ENCODE data around the gene TEX26.

TEX26 gene

DNA sequence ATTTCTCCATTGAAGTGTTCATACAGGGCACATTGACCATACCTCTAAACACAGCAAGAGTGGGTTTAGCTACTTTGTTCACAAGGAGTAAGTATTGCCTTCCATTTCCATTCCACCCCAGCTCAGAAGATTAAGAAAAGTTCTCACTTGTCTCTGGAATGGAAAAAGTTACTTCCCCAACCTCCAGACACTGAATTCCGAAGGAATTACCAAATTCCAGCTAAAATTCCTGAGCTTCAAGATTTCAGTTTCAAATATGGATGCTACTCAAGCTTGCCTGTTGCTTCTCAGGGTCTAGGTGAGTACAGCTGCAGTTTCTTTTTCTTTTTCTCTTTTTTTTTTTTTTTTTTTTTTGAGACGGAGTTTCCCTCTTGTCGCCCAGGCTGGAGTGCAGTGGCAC lies 33.6 kb downstream of the TEX26 start:
- no peaks in the 10 kb centered on the region for H3K4me1 Mint-ChIP-seq
- no peak overlapping the region for H3K4me3 Mint-ChIP-seq
- peaks cover 10% of the 10 kb centered on the region for H3K9me3 Mint-ChIP-seq
- DNase-seq (ENCODE audit: low spot score in 2 of 2), result no peak
- H3K27me3 Mint-ChIP-seq, result peaks cover 73% of the 10 kb centered on the region
- no peaks in the 10 kb centered on the region for H3K36me3 Mint-ChIP-seq (ENCODE audit: insufficient read depth)
- no peak overlapping the region for H3K27ac Mint-ChIP-seq (ENCODE audit: low read depth)
- ATAC-seq (replicated peaks; ENCODE audit: extremely low read depth, poor library complexity, severe bottlenecking), result no peak

GRCh38 chr13:30968846-30969245 lies 36.4 kb downstream of the TEX26 start:
- Mint-ChIP-seq H3K27ac (ENCODE audit: low read depth) (no peak overlapping the region), H3K9me3 (no peaks in the 10 kb centered on the region), H3K36me3 (ENCODE audit: insufficient read depth) (no peaks in the 10 kb centered on the region), H3K27me3 (peaks cover 70% of the 10 kb centered on the region), H3K4me3 (no peak overlapping the region), H3K4me1 (no peaks in the 10 kb centered on the region)
- DNase-seq (ENCODE audit: low spot score in 2 of 2), result no peak
- ATAC-seq (replicated peaks; ENCODE audit: extremely low read depth, poor library complexity, severe bottlenecking), result no peak

- no peaks in the 10 kb centered on the region for H3K4me1 Mint-ChIP-seq
- no peaks in the 10 kb centered on the region for H3K36me3 Mint-ChIP-seq (ENCODE audit: insufficient read depth)
- peaks cover 73% of the 10 kb centered on the region for H3K27me3 Mint-ChIP-seq
- no peaks in the 10 kb centered on the region for H3K9me3 Mint-ChIP-seq
- no peak for DNase-seq (ENCODE audit: low spot score in 2 of 2)
- ATAC-seq (replicated peaks; ENCODE audit: extremely low read depth, poor library complexity, severe bottlenecking), result no peak
- H3K4me3 Mint-ChIP-seq, result no peak overlapping the region
- H3K27ac Mint-ChIP-seq (ENCODE audit: low read depth), result no peak overlapping the region
Observed at GRCh38 chr13:30971575-30971974, 39.1 kb downstream of the TEX26 start.

- Mint-ChIP-seq H3K9me3 (no peaks in the 10 kb centered on the region), H3K4me1 (no peaks in the 10 kb centered on the region), H3K27me3 (peaks cover 73% of the 10 kb centered on the region), H3K36me3 (ENCODE audit: insufficient read depth) (no peaks in the 10 kb centered on the region), H3K4me3 (no peak overlapping the region), H3K27ac (ENCODE audit: low read depth) (no peak overlapping the region)
- DNase-seq (ENCODE audit: low spot score in 2 of 2), result no peak
- no peak for ATAC-seq (replicated peaks; ENCODE audit: extremely low read depth, poor library complexity, severe bottlenecking)
Observed at GRCh38 chr13:30972888-30973377, 40.5 kb downstream of the TEX26 start.

- peaks cover 66% of the 10 kb centered on the region for H3K27me3 Mint-ChIP-seq
- no peak overlapping the region for H3K4me3 Mint-ChIP-seq
- no peaks in the 10 kb centered on the region for H3K36me3 Mint-ChIP-seq (ENCODE audit: insufficient read depth)
- H3K4me1 Mint-ChIP-seq, result no peaks in the 10 kb centered on the region
- no peaks in the 10 kb centered on the region for H3K9me3 Mint-ChIP-seq
- DNase-seq (ENCODE audit: low spot score in 2 of 2), result no peak
- no peak overlapping the region for H3K27ac Mint-ChIP-seq (ENCODE audit: low read depth)
- no peak for ATAC-seq (replicated peaks; ENCODE audit: extremely low read depth, poor library complexity, severe bottlenecking)
Observed at GRCh38 chr13:30974350-30974749, 41.9 kb downstream of the TEX26 start.

DNA sequence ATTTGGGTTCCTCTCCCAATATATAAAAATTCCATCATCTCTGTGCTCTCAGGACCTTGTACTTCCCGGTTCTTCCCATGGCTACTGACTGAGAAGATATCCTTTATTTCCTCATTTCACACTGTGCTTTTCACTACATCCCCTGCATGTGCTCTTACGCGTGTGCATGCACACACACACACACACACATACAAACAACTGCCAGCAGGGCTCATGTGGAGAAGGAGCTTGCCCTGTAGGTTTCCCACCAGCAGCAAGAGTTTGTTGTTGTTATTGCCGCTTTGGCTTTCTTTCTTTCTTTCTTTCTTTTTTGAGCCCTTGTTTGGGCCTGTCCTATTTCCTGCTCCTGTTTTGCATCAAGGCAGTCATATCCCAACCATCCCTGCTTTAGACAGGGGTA lies 43.6 kb downstream of the TEX26 start:
- Mint-ChIP-seq H3K4me3 (no peak overlapping the region), H3K27me3 (peaks cover 57% of the 10 kb centered on the region), H3K36me3 (ENCODE audit: insufficient read depth) (no peaks in the 10 kb centered on the region), H3K27ac (ENCODE audit: low read depth) (no peak overlapping the region), H3K9me3 (no peaks in the 10 kb centered on the region), H3K4me1 (no peaks in the 10 kb centered on the region)
- DNase-seq (ENCODE audit: low spot score in 2 of 2) (no peak), ATAC-seq (replicated peaks; ENCODE audit: extremely low read depth, poor library complexity, severe bottlenecking) (no peak)

- no peak for DNase-seq (ENCODE audit: low spot score in 2 of 2)
- Mint-ChIP-seq H3K36me3 (ENCODE audit: insufficient read depth) (no peaks in the 10 kb centered on the region), H3K27ac (ENCODE audit: low read depth) (no peak overlapping the region), H3K27me3 (peaks cover 34% of the 10 kb centered on the region), H3K9me3 (no peaks in the 10 kb centered on the region), H3K4me3 (no peak overlapping the region), H3K4me1 (no peaks in the 10 kb centered on the region)
- ATAC-seq (replicated peaks; ENCODE audit: extremely low read depth, poor library complexity, severe bottlenecking), result no peak
Observed at GRCh38 chr13:30978981-30979956, 46.8 kb downstream of the TEX26 start.

DNA sequence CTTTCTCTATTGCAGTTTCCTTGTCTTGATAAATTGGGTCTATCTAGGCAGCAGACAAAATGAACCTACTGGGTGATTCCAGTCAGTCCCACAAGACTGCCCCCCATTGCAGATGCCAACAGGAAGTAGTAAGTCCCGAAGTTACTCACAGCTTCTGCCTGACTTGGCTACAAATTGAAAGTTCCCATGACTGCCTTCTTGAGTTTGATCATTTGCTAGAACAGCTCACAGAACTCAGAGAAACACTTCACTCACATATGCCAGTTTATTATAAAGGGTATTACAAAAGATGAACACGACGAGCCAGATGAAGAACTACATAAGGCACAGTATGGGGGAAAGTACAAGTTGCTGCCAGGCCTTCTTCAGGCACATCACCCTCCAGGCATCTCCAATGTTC lies 50.0 kb downstream of the TEX26 start:
- Mint-ChIP-seq H3K4me3 (no peak overlapping the region), H3K4me1 (no peaks in the 10 kb centered on the region), H3K36me3 (ENCODE audit: insufficient read depth) (no peaks in the 10 kb centered on the region), H3K27ac (ENCODE audit: low read depth) (no peak overlapping the region), H3K27me3 (peaks cover 28% of the 10 kb centered on the region), H3K9me3 (no peaks in the 10 kb centered on the region)
- no peak for DNase-seq (ENCODE audit: low spot score in 2 of 2)
- ATAC-seq (replicated peaks; ENCODE audit: extremely low read depth, poor library complexity, severe bottlenecking), result no peak

- Mint-ChIP-seq H3K4me3 (no peak overlapping the region), H3K36me3 (ENCODE audit: insufficient read depth) (no peaks in the 10 kb centered on the region), H3K27ac (ENCODE audit: low read depth) (no peak overlapping the region), H3K27me3 (peaks cover 30% of the 10 kb centered on the region), H3K9me3 (no peaks in the 10 kb centered on the region), H3K4me1 (no peaks in the 10 kb centered on the region)
- ATAC-seq (replicated peaks; ENCODE audit: extremely low read depth, poor library complexity, severe bottlenecking) (no peak), DNase-seq (ENCODE audit: low spot score in 2 of 2) (no peak)
Observed at GRCh38 chr13:30982906-30983305, 50.5 kb downstream of the TEX26 start.

GRCh38 chr13:30983431-30983830 lies 51.0 kb downstream of the TEX26 start:
- Mint-ChIP-seq H3K4me1 (no peaks in the 10 kb centered on the region), H3K9me3 (no peaks in the 10 kb centered on the region)

DNA sequence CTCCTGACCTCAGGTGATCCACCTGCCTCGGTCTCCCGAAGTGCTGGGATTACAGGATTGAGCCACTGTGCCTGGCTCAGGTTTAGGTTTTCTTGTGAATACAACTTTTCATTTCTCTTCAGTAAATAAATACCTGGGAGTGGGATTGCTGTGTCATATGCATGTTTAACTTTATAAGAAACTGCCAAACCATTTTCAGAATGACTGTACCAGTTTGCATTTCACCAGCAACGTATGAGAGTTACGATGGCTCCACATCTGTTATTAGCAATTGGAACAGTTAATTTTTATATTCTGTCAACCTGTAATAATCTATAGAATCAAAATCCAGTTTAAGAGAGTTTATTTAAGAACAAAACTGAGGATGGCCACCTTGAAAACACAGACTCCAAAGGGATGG lies 52.2 kb downstream of the TEX26 start:
- H3K4me1 Mint-ChIP-seq, result no peaks in the 10 kb centered on the region
- H3K27me3 Mint-ChIP-seq, result peaks cover 30% of the 10 kb centered on the region
- ATAC-seq (replicated peaks; ENCODE audit: extremely low read depth, poor library complexity, severe bottlenecking) (no peak), DNase-seq (ENCODE audit: low spot score in 2 of 2) (no peak)
- no peaks in the 10 kb centered on the region for H3K9me3 Mint-ChIP-seq
- no peaks in the 10 kb centered on the region for H3K36me3 Mint-ChIP-seq (ENCODE audit: insufficient read depth)
- H3K27ac Mint-ChIP-seq (ENCODE audit: low read depth), result no peak overlapping the region
- no peak overlapping the region for H3K4me3 Mint-ChIP-seq

More at GRCh38 chr13:30983431-30983830, 51.0 kb downstream of the TEX26 start:
- H3K27ac Mint-ChIP-seq (ENCODE audit: low read depth), result no peak overlapping the region
- H3K4me3 Mint-ChIP-seq, result no peak overlapping the region
- H3K36me3 Mint-ChIP-seq (ENCODE audit: insufficient read depth), result no peaks in the 10 kb centered on the region
- H3K27me3 Mint-ChIP-seq, result peaks cover 31% of the 10 kb centered on the region
- no peak for ATAC-seq (replicated peaks; ENCODE audit: extremely low read depth, poor library complexity, severe bottlenecking)
- no peak for DNase-seq (ENCODE audit: low spot score in 2 of 2)

DNA sequence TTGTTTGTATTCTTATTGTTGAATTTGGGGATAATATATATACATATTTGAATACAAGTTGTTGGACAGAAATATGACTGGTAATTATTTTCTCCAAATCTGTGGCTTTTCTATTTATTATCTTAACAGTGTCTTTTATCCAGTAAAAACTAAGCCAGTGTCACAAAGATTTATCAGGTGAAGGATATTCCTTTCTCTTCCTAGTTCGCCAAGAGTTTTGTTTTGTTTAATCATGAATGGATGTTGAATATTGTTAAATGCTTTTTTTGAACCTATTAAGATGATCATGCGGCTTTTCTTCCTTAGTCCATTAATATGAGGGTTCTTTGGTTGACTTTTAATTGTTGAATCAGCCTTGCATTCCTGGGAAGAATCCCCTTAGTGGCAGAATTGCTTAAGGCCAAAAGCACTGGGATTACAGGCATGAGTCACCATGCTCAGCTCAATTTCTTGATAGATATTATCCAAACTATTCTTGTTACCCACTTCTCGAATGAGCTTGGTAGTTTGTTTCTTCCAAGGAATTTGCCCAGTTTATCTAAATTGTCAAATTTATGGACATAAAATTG lies 53.3 kb downstream of the TEX26 start:
- no peaks in the 10 kb centered on the region for H3K9me3 Mint-ChIP-seq
- no peak overlapping the region for H3K27ac Mint-ChIP-seq (ENCODE audit: low read depth)
- DNase-seq (ENCODE audit: low spot score in 2 of 2), result no peak
- no peak overlapping the region for H3K4me3 Mint-ChIP-seq
- H3K27me3 Mint-ChIP-seq, result peaks cover 41% of the 10 kb centered on the region
- ATAC-seq (replicated peaks; ENCODE audit: extremely low read depth, poor library complexity, severe bottlenecking), result no peak
- H3K36me3 Mint-ChIP-seq (ENCODE audit: insufficient read depth), result no peaks in the 10 kb centered on the region
- no peaks in the 10 kb centered on the region for H3K4me1 Mint-ChIP-seq

DNA sequence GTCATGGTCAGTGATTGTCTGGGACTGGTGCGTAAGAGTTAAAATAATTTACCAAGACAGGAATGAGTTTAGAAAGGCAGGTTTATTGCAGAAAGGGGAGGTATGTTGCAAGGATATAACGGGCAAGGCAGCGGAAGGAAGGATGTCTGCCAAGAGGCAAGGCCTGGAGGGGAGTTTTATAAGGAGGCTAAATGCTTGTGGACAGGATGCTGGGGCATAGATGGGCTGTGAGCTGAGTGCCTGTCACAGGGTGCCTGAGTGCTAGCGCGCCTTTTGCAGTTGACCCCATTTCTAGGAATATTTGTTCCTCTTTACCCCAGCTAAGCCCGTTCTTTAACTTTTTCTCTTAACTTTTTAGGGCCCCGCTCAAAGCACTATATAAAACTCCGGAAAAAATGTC lies 58.7 kb downstream of the TEX26 start:
- no peak for DNase-seq (ENCODE audit: low spot score in 2 of 2)
- H3K36me3 Mint-ChIP-seq (ENCODE audit: insufficient read depth), result no peaks in the 10 kb centered on the region
- ATAC-seq (replicated peaks; ENCODE audit: extremely low read depth, poor library complexity, severe bottlenecking), result no peak
- H3K4me3 Mint-ChIP-seq, result no peak overlapping the region
- H3K4me1 Mint-ChIP-seq, result no peaks in the 10 kb centered on the region
- no peaks in the 10 kb centered on the region for H3K9me3 Mint-ChIP-seq
- peaks cover 62% of the 10 kb centered on the region for H3K27me3 Mint-ChIP-seq
- no peak overlapping the region for H3K27ac Mint-ChIP-seq (ENCODE audit: low read depth)
